K562 (cell line): Measurements from ENCODE around the gene MYG1. TPM values are rescaled to one million over a fixed set of nuclear protein-coding genes. Genes with fewer than 3 reads are reported as not detected.

Source experiments
- ATAC-seq: fragments of 200-7000 bp; cut with Tn5 transposase; 3 replicates; pipeline ENCODE4 v1.9.1; 2020; ENCODE audit warnings: moderate library complexity
- BruUV-seq: library from RNA; stranded (reverse); fragments of 400-500 nt; replicated peaks from 2 replicates; lab custom pipeline; 2021; lab: Mats Ljungman, UMichigan
- CTCF ChIA-PET: fragments of 300-600 bp; formaldehyde crosslinking; extraction: SDS; loops from one replicate; lab custom pipeline; 2021; ENCODE audit warnings: low intra/inter-chr PET ratio; lab: Yijun Ruan, JAX
- POLR2A ChIA-PET: fragments of 300-600, 350-650 bp; sonication (Branson Sonifier 250); formaldehyde crosslinking; extraction: SDS; loops from one replicate; lab custom pipeline; 2021; ENCODE audit warnings: antibody characterized with exemption, inconsistent platforms; lab: Yijun Ruan, JAX
- DNase-seq, 4 experiments: peaks; one replicate each; pipeline versions ENCODE4 v3.0.0 to v3.0.0-alpha.2; 2011 to 2018; ENCODE audit warnings: low spot score in 3 of 4, mixed read lengths in 3 of 4; ENCODE audit errors: extremely low read depth in 1 of 4
- FAIRE-seq: peaks from 2 replicates; lab custom pipeline; 2011; peaks lifted over from hg19 to GRCh38; lab: Jason Lieb, UNC
- H2AFZ ChIP-seq: 2 replicates; pipeline ENCODE4 v1.6.0; 2011; ENCODE audit warnings: low read depth, low read length, control low read depth, inconsistent platforms
- H3K27ac ChIP-seq: fragments of 200-600 bp; 3 replicates; pipeline ENCODE4 v1.8.0; 2011; ENCODE audit warnings: low read depth, mild to moderate bottlenecking, control low read depth, inconsistent platforms, low read length, moderate library complexity, mixed read lengths; ENCODE audit errors: extremely low read depth
- H3K27me3 ChIP-seq, 2 experiments: fragments of 300-600 bp in 1 of 2; 2 replicates in 1 of 2; 3 replicates in 1 of 2; pipeline versions ENCODE4 v1.6.0 to v1.8.0; 2011; ENCODE audit warnings: inconsistent platforms in 2 of 2, low read length in 2 of 2, mild to moderate bottlenecking in 1 of 2, mixed read lengths in 1 of 2, moderate library complexity in 1 of 2; ENCODE audit not compliant: control insufficient read depth in 2 of 2, insufficient read depth in 2 of 2
- H3K36me3 ChIP-seq: fragments of 300-600 bp; 3 replicates; pipeline ENCODE4 v1.8.0; 2011; ENCODE audit warnings: mild to moderate bottlenecking, low read length, inconsistent platforms; ENCODE audit not compliant: control insufficient read depth, insufficient read depth
- H3K4me1 ChIP-seq, 2 experiments: fragments of 200-600 bp in 1 of 2; replicated peaks in 1 of 2; 2 replicates in 1 of 2; 3 replicates in 1 of 2; pipeline versions ENCODE4 v1.5.1 to v1.8.0; 2011; ENCODE audit warnings: inconsistent platforms in 2 of 2, low read length in 2 of 2, mild to moderate bottlenecking in 1 of 2, mixed read lengths in 1 of 2, moderate library complexity in 1 of 2; ENCODE audit not compliant: control insufficient read depth in 2 of 2, insufficient read depth in 2 of 2
- H3K4me2 ChIP-seq: 2 replicates; pipeline ENCODE4 v1.6.1; 2011; ENCODE audit warnings: low read length, control low read depth, inconsistent platforms, mixed read lengths; ENCODE audit not compliant: insufficient read depth
- H3K4me3 ChIP-seq: fragments of 200-600 bp; sonication (generic), shearing (Covaris generic); 2 replicates; pipeline ENCODE4 v1.5.1; 2016; ENCODE audit warnings: control low read depth, inconsistent platforms
- H3K79me2 ChIP-seq: fragments of 200-600 bp; 3 replicates; pipeline ENCODE4 v1.8.0; 2011; ENCODE audit warnings: low read length, inconsistent platforms; ENCODE audit not compliant: control insufficient read depth, insufficient read depth
- H3K9ac ChIP-seq, 2 experiments: 2 replicates each; pipeline versions ENCODE4 v1.6.0 to v1.6.1; 2011; ENCODE audit warnings: low read depth in 2 of 2, low read length in 2 of 2, control low read depth in 1 of 2, inconsistent platforms in 1 of 2, mild to moderate bottlenecking in 1 of 2, mixed read lengths in 1 of 2; ENCODE audit not compliant: insufficient read depth in 1 of 2
- H3K9me1 ChIP-seq: one replicate; pipeline ENCODE4 v1.6.0; 2011; ENCODE audit warnings: inconsistent platforms, mild to moderate bottlenecking, low read length, moderate library complexity; ENCODE audit not compliant: control insufficient read depth, insufficient read depth
- H3K9me3 ChIP-seq: replicated peaks from 2 replicates; pipeline ENCODE4 v1.5.1; 2011; ENCODE audit warnings: low read depth, low read length, inconsistent platforms; ENCODE audit not compliant: control insufficient read depth, insufficient read depth
- H4K20me1 ChIP-seq: replicated peaks from 2 replicates; pipeline ENCODE4 v1.6.1; 2011; ENCODE audit warnings: low read length, inconsistent platforms, mixed read lengths; ENCODE audit not compliant: control insufficient read depth, insufficient read depth
- IRF2 ChIP-seq: sonication (generic); formaldehyde crosslinking; IDR thresholded peaks from 2 replicates; pipeline ENCODE4 v1.8.1; 2022; ENCODE audit warnings: mild to moderate bottlenecking, missing genetic modification reagents
- MAFF ChIP-seq: IDR thresholded peaks from 2 replicates; pipeline ENCODE4 v1.6.1; 2012; ENCODE audit warnings: low read length, improper control_type of control experiment
- ZC3H11A ChIP-seq: IDR thresholded peaks from 2 replicates; pipeline ENCODE4 v1.6.1; 2012; ENCODE audit warnings: low read depth, low read length, improper control_type of control experiment
- WGBS: fragments of 100-300 bp; shearing (Covaris generic); methylation state at CpG from one replicate; pipeline ENCODE4 v1.1.6; 2016; ENCODE audit warnings: low coverage, mixed read lengths; ENCODE audit not compliant: insufficient coverage; ENCODE audit errors: missing lambda C conversion rate; 5-methylcytosine and 5-hydroxymethylcytosine counted together
- in situ Hi-C: fragments of 300-500 bp; cut with MboI; formaldehyde crosslinking; loops from 4 replicates; pipeline ENCODE4 v1.15.0; 2018; ENCODE audit warnings: inconsistent platforms, mixed read lengths
- intact Hi-C: fragments of 100-400 bp; cut with micrococcal nuclease; formaldehyde crosslinking; loops from 2 replicates; pipeline ENCODE4 v1.14.2; 2022
- polyA plus RNA-seq, 8 experiments: library from polyadenylated mRNA; depleted of rRNA in 4 of 8; stranded (reverse) in 5 of 8; unstranded in 3 of 8; fragments of >200 nt; fragmentation: Nextera tagmentation in 2 of 8; fragmentation: Illumina TruSeq in 1 of 8; extraction: Ambion mirVana in 2 of 8; extraction: Trizol in 1 of 8; gene quantifications; 2 replicates each; pipeline versions ENCODE4 v1.2.1 to v1.2.3, GENCODE V29; 2011 to 2014; ENCODE audit warnings: inconsistent platforms in 1 of 8, missing spikeins in 1 of 8
- total RNA-seq, 7 experiments: library from RNA; depleted of rRNA in 6 of 7; stranded (reverse); fragments of >200 nt in 6 of 7; fragmentation: Illumina TruSeq in 2 of 7; extraction: Trizol in 2 of 7; gene quantifications; 2 replicates each; pipeline versions ENCODE4 v1.2.1 to v1.2.3, GENCODE V29; 2011 to 2021; ENCODE audit warnings: low replicate concordance in 1 of 7
- TF ChIP-seq, protein P1 (sequence below), 2 experiments: fragments of 450-650 bp in 1 of 2; sonication (generic) in 1 of 2; formaldehyde crosslinking in 1 of 2; IDR thresholded peaks in 1 of 2; conservative IDR thresholded peaks in 1 of 2; 2 replicates each; pipeline versions ENCODE4 v1.6.1 to v1.8.1; 2016 to 2023; ENCODE audit warnings: mild to moderate bottlenecking in 2 of 2, moderate library complexity in 2 of 2, inconsistent platforms in 1 of 2, missing genetic modification reagents in 1 of 2

MYG1 gene
- total and polyA plus RNA-seq, 9 of the 15 experiments (the other 6 are each of a cell fraction or from before 2014, with no cell fraction given) = 0.45 to 5.6 (median 2.1) TPM

DNA sequence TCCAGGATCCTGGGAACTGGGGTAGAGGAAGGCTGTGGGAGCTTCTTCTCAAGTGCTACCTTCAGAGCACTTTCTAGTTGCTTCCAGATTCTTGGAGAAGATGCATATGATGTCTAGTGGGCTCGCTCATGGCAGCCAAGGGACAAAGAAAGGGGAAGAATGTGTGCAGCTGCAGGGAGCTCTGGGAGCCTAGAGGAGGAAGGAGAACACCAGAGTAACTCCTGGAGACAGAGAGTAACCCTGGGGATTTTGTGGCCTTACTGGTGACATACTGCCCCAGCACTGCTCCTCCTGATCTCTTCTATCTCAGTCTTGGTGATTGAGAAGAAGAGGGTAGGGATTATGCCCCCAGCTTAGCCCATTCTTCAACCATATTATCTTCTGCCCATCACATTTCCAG is 47.0 kb downstream of the MYG1 start (continued):
- TF ChIP-seq IRF2 (CRISPR knock-in tag) (no peak), MAFF (no peak)

DNA sequence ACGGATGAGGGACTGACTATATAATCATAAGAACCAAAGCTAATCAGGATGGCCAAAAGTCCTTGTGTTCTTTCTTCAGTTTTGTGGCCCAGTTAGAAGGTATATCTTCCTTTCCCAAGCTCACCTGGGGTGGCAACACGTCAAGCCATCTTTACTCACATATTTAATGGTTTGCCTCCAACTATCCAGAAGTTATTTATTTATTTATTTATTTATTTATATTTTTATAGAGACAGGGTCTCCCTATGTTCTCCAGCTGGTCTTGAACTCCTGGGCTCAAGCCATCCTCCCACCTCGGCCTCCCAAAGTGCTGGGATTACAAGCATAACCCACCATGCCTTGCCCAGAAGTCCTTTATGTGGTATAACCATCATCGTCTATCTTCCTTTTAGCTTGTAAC is 48.4 kb downstream of the MYG1 start:
- no peak overlapping the region for H3K4me2 ChIP-seq
- no peak overlapping the region for H3K9ac ChIP-seq
- 62% methylated on average over 4 of the region's 4 CpGs for WGBS
- no peaks in the 10 kb centered on the region for H3K79me2 ChIP-seq
- no peak overlapping the region for H3K4me3 ChIP-seq
- no peaks in the 10 kb centered on the region for H3K36me3 ChIP-seq
- H3K4me1 ChIP-seq = peaks cover 7 to 17% of the 10 kb centered on the region in 2 experiments; a peak in 4 of 5 replicates
- no peak overlapping the region for H2AFZ ChIP-seq
- BruUV-seq = no TSS peak
- peak; percentile 74; the same call in 1 of the 2 replicates for TF ChIP-seq ZC3H11A
- TF ChIP-seq, protein P1, sequence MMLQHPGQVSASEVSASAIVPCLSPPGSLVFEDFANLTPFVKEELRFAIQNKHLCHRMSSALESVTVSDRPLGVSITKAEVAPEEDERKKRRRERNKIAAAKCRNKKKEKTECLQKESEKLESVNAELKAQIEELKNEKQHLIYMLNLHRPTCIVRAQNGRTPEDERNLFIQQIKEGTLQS (IDR thresholded peaks at IDR 0.05) = no peak
- TF ChIP-seq, protein P1 (CRISPR knock-in tag; conservative IDR thresholded peaks at IDR 0.05) = no peak
- no peak overlapping the region for H3K27ac ChIP-seq
- ATAC-seq (no peak), DNase-seq (no peak), FAIRE-seq (no peak)
- intact Hi-C loops = no loop called here
- in situ Hi-C loops = no loop called here
- no peaks in the 10 kb centered on the region for H3K27me3 ChIP-seq
- H4K20me1 ChIP-seq = no peaks in the 10 kb centered on the region
- no peaks in the 10 kb centered on the region for H3K9me1 ChIP-seq
- no peaks in the 10 kb centered on the region for H3K9me3 ChIP-seq
- ChIA-PET CTCF (no interaction called here), POLR2A (interaction anchor here (0.9 to 1.0 kb wide), 2 partner anchors 21 to 161 kb away, joined by 3 read pairs; no protein-coding TSS in a partner anchor)
